Thyroid gland (tissue), 4 donors: Measurements from ENCODE around the gene ZBTB25.

ENCODE experiments used
- CTCF ChIP-seq, 6 experiments: fragments of 200-600 bp in 3 of 6; fragments of 450-650 bp in 3 of 6; sonication (generic) in 3 of 6; IDR thresholded peaks; one replicate each; pipeline ENCODE4 v1.5.1; 2016 to 2019; ENCODE audit warnings: antibody characterized with exemption in 6 of 6, mild to moderate bottlenecking in 2 of 6, inconsistent platforms in 1 of 6, moderate library complexity in 1 of 6
- POLR2A ChIP-seq, 2 donors: fragments of 450-650 bp; IDR thresholded peaks; one replicate each; pipeline ENCODE4 v1.6.1; 2017; ENCODE audit warnings: antibody characterized with exemption in 2 of 2, mild to moderate bottlenecking in 2 of 2, moderate library complexity in 1 of 2

- TF ChIP-seq CTCF (IDR thresholded peaks at IDR 0.05) (no peak), POLR2A (IDR thresholded peaks at IDR 0.05) (no peak)
Observed at GRCh38 chr14:64422756-64423155, 80.9 kb downstream of the ZBTB25 start.
